KMS-11 (cell line): Measurements from ENCODE around the gene PGBD5.

ENCODE experiments used
- H2AFZ ChIP-seq: fragments of 200-600 bp; sonication (generic); 2 replicates; pipeline ENCODE4 v1.6.1; 2016; ENCODE audit warnings: antibody characterized with exemption, mixed run types, low read depth
- H3K27ac ChIP-seq: fragments of 200-600 bp; sonication (generic); 2 replicates; pipeline ENCODE4 v1.6.1; 2016; ENCODE audit warnings: mild to moderate bottlenecking, mixed run types
- H3K27me3 ChIP-seq: fragments of 200-600 bp; sonication (generic); 2 replicates; pipeline ENCODE4 v1.6.1; 2017; ENCODE audit warnings: mild to moderate bottlenecking, low read depth, mixed run types, moderate library complexity; ENCODE audit not compliant: insufficient read depth
- H3K36me3 ChIP-seq: fragments of 200-600 bp; sonication (generic); 2 replicates; pipeline ENCODE4 v1.6.1; 2017; ENCODE audit warnings: mild to moderate bottlenecking, mixed run types; ENCODE audit not compliant: insufficient read depth
- H3K4me1 ChIP-seq: fragments of 200-600 bp; sonication (generic); 2 replicates; pipeline ENCODE4 v1.6.1; 2016; ENCODE audit warnings: mild to moderate bottlenecking, low read depth, mixed run types; ENCODE audit not compliant: poor library complexity, severe bottlenecking
- H3K4me2 ChIP-seq: fragments of 200-600 bp; sonication (generic); 2 replicates; pipeline ENCODE4 v1.7.0; 2016; ENCODE audit warnings: mild to moderate bottlenecking, mixed run types
- H3K4me3 ChIP-seq: fragments of 200-600 bp; sonication (generic); IDR thresholded peaks from 2 replicates; pipeline ENCODE4 v1.6.1; 2017; ENCODE audit warnings: low read depth, low read length, mixed read lengths; ENCODE audit not compliant: insufficient read depth
- H3K79me2 ChIP-seq: fragments of 200-600 bp; sonication (generic); 2 replicates; pipeline ENCODE4 v1.6.1; 2016; ENCODE audit warnings: low read depth, mixed run types; ENCODE audit not compliant: insufficient read depth
- H3K9ac ChIP-seq: fragments of 200-600 bp; sonication (generic); 2 replicates; pipeline ENCODE4 v1.6.1; 2016; ENCODE audit warnings: mild to moderate bottlenecking, mixed run types
- H4K20me1 ChIP-seq: fragments of 200-600 bp; sonication (generic); 2 replicates; pipeline ENCODE4 v1.6.1; 2016; ENCODE audit warnings: mild to moderate bottlenecking, mixed run types; ENCODE audit not compliant: insufficient read depth
- TF ChIP-seq, protein P1 (sequence below): fragments of 200-600 bp; sonication (generic); conservative IDR thresholded peaks from 2 replicates; pipeline ENCODE4 v1.6.1; 2017; ENCODE audit warnings: low read depth, mild to moderate bottlenecking, antibody characterized with exemption, low read length, moderate library complexity, mixed read lengths

The PGBD5 gene

DNA sequence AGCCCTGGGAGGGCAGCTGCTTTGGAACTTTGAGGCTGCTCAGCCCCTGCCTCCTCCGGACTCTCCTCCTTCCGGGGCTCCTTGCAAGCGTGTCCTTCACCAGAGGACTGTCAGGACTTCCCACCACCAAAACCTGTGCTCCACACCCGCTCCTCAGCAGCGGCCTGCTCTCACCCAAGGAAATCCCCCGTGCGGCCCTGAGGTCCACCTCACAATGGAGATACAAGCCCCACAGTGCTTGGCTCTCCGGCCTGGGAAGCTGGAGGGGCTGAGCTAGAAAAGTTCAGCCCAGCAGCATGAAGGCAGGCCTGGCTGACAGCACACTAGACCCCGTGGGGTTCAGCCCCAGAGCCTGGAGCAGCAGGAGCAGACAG lies 33.6 kb downstream of the PGBD5 start:
- Histone ChIP-seq H3K9ac (no peak overlapping the region), H3K4me3 (no peak overlapping the region), H3K4me2 (no peak overlapping the region), H3K36me3 (no peaks in the 10 kb centered on the region), H2AFZ (no peak overlapping the region), H3K4me1 (no peaks in the 10 kb centered on the region), H3K27ac (no peak overlapping the region), H3K79me2 (no peaks in the 10 kb centered on the region), H4K20me1 (no peaks in the 10 kb centered on the region), H3K27me3 (no peaks in the 10 kb centered on the region)
- TF ChIP-seq, protein P1, sequence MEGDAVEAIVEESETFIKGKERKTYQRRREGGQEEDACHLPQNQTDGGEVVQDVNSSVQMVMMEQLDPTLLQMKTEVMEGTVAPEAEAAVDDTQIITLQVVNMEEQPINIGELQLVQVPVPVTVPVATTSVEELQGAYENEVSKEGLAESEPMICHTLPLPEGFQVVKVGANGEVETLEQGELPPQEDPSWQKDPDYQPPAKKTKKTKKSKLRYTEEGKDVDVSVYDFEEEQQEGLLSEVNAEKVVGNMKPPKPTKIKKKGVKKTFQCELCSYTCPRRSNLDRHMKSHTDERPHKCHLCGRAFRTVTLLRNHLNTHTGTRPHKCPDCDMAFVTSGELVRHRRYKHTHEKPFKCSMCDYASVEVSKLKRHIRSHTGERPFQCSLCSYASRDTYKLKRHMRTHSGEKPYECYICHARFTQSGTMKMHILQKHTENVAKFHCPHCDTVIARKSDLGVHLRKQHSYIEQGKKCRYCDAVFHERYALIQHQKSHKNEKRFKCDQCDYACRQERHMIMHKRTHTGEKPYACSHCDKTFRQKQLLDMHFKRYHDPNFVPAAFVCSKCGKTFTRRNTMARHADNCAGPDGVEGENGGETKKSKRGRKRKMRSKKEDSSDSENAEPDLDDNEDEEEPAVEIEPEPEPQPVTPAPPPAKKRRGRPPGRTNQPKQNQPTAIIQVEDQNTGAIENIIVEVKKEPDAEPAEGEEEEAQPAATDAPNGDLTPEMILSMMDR, result no peak

DNA sequence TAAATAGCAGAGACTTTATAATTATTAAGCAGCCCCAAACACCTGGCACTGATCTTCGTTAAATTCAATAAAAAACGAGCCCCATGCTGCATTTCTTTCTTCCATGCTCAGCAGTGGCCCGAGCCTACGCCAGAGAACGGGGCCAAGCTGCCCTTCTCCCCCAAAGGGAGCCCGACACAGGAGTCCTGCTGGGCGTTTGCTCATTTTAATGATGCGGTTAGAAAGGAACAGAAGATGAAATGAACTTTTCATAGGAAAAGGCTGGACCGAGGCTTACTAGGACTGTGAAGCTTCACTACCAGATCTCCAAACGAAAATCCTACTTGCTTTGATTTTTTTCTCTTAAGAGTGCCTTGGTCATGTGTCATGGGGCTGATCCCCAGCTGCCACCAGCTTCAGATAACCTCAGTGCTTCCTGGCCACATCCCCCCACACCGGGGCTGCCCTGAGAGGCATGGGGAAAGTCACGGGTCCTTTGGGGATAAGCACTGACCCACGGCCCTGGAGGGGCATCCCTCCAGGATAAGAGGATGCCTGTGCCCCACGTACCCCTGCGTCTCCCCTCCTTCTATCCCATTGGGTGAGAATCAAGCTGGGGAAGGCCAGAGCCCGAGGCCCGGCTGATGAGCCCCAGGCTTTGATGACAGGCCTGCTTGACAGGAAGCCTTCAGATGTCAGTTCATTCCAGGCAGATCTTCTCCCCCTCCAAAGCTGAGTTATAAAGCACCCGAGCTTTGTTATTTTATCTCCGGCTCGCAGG lies 34.2 kb downstream of the PGBD5 start:
- no peak overlapping the region for H3K4me3 ChIP-seq
- no peak overlapping the region for H3K9ac ChIP-seq
- no peaks in the 10 kb centered on the region for H3K79me2 ChIP-seq
- H3K36me3 ChIP-seq, result no peaks in the 10 kb centered on the region
- no peaks in the 10 kb centered on the region for H3K27me3 ChIP-seq
- no peak overlapping the region for H3K27ac ChIP-seq
- H4K20me1 ChIP-seq, result no peaks in the 10 kb centered on the region
- no peak overlapping the region for H2AFZ ChIP-seq
- H3K4me1 ChIP-seq, result no peaks in the 10 kb centered on the region
- TF ChIP-seq, protein P1, result no peak
- no peak overlapping the region for H3K4me2 ChIP-seq

DNA sequence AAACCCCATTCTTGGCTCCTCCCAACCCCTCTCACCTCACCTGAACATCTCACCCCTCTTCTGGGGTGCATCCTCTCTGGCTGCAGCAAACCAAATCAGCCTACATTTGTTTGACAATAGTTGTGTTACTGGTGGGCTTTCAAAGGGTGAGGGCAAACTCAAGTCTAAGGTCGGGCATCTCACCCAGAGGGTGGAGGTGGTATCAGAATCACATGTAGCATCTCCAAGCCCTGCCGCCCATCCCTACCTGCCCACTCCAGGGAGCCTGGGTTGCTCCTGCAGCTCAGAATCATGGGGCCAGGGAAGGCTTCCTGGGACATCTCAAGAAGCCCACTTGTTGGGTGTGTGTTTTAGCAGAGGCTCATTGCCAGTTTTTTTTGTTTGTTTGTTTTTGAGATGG lies 35.8 kb downstream of the PGBD5 start:
- no peak overlapping the region for H3K4me2 ChIP-seq
- H3K4me3 ChIP-seq, result no peak overlapping the region
- H2AFZ ChIP-seq, result no peak overlapping the region
- TF ChIP-seq, protein P1, result no peak
- no peak overlapping the region for H3K9ac ChIP-seq
- H3K27ac ChIP-seq, result no peak overlapping the region
- H3K36me3 ChIP-seq, result no peaks in the 10 kb centered on the region
- H4K20me1 ChIP-seq, result no peaks in the 10 kb centered on the region
- no peaks in the 10 kb centered on the region for H3K79me2 ChIP-seq
- H3K4me1 ChIP-seq, result no peaks in the 10 kb centered on the region
- H3K27me3 ChIP-seq, result no peaks in the 10 kb centered on the region

DNA sequence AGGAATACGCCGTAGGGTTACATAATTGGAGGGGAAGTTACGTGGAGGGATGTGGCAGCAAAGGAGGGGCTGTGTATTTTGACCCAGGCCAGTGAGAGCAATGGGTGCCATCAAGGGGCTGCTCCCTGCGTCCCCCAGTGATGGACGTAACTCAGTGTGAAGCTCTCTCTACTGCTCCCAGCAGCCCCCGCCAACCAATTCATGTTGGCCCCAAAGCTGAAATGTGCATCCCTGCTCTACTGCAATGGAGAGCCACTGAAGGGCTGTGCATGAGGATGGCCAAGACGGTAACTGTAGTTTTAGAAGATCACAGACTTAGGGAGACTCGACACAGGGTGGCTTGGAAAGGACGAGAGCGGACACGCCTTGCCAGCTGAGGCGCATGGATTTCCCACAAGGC lies 38.3 kb downstream of the PGBD5 start:
- no peaks in the 10 kb centered on the region for H4K20me1 ChIP-seq
- no peaks in the 10 kb centered on the region for H3K79me2 ChIP-seq
- H3K9ac ChIP-seq, result no peak overlapping the region
- H3K4me2 ChIP-seq, result no peak overlapping the region
- TF ChIP-seq, protein P1, result no peak
- H3K27me3 ChIP-seq, result no peaks in the 10 kb centered on the region
- H3K4me3 ChIP-seq, result no peak overlapping the region
- H3K27ac ChIP-seq, result no peak overlapping the region
- no peak overlapping the region for H2AFZ ChIP-seq
- H3K4me1 ChIP-seq, result no peaks in the 10 kb centered on the region
- no peaks in the 10 kb centered on the region for H3K36me3 ChIP-seq
